Subcutaneous adipose tissue (tissue), 4 donors: Measurements from ENCODE around the gene PRPF19. TPM values are rescaled to one million over a fixed set of nuclear protein-coding genes. Genes with fewer than 3 reads are reported as not detected.

Experiments
- CTCF ChIP-seq: fragments of 450-650 bp; IDR thresholded peaks from one replicate; pipeline ENCODE4 v1.5.1; 2016; ENCODE audit warnings: low read depth, mild to moderate bottlenecking, control low read depth, antibody characterized with exemption, moderate library complexity
- total RNA-seq, 4 donors: library from RNA; depleted of rRNA; stranded (reverse); fragments of >200 nt; gene quantifications; one replicate each; pipeline ENCODE4 v1.1.0, GENCODE V29; 2016

The PRPF19 gene
- total RNA-seq, 4 donors from 2014 or later, result 24.3 to 43.2 (median 36.5) TPM

GRCh38 chr11:60942970-60943565, 36.7 kb upstream of the PRPF19 start:
- TF ChIP-seq CTCF, result no peak

- TF ChIP-seq CTCF, result no peak
Observed at GRCh38 chr11:60942219-60942618, 35.8 kb upstream of the PRPF19 start.

GRCh38 chr11:60941371-60942119, 35.2 kb upstream of the PRPF19 start:
- no peak for TF ChIP-seq CTCF

GRCh38 chr11:60939855-60940254, 33.5 kb upstream of the PRPF19 start:
- TF ChIP-seq CTCF, result no peak

- TF ChIP-seq CTCF, result no peak
Observed at GRCh38 chr11:60939301-60939700, 32.9 kb upstream of the PRPF19 start.

- no peak for TF ChIP-seq CTCF
Observed at GRCh38 chr11:60938500-60938899, 32.1 kb upstream of the PRPF19 start.

- TF ChIP-seq CTCF, result no peak
Observed at GRCh38 chr11:60937811-60938210, 31.4 kb upstream of the PRPF19 start.
